Kidney (tissue), 14 donors: Measurements from ENCODE around the gene LCE3D. TPM values are rescaled to one million over a fixed set of nuclear protein-coding genes. Genes with fewer than 3 reads are reported as not detected.

Experiments
- DNase-seq, 5 donors: peaks; one replicate each; pipeline ENCODE4 v3.0.0-alpha.2; 2013 to 2020
- FAIRE-seq: peaks from 2 replicates; lab custom pipeline; 2012; peaks lifted over from hg19 to GRCh38; lab: Jason Lieb, UNC
- H3K27ac ChIP-seq, 2 donors: one replicate each; pipeline ENCODE4 v1.7.0; 2013; ENCODE audit warnings: low read depth in 2 of 2, low read length in 2 of 2, inconsistent platforms in 1 of 2
- H3K27me3 ChIP-seq: one replicate; pipeline ENCODE4 v1.7.1; 2013; ENCODE audit warnings: low read length, inconsistent platforms; ENCODE audit not compliant: control insufficient read depth, insufficient read depth
- H3K36me3 ChIP-seq, 3 donors: one replicate each; pipeline versions ENCODE4 v1.7.0 to v1.7.1; 2013; ENCODE audit warnings: low read length in 3 of 3, control low read depth in 1 of 3, inconsistent platforms in 1 of 3; ENCODE audit not compliant: insufficient read depth in 3 of 3, control insufficient read depth in 2 of 3
- H3K4me1 ChIP-seq, 3 donors: one replicate each; pipeline versions ENCODE4 v1.7.0 to v1.7.1; 2013; ENCODE audit warnings: low read length in 3 of 3, inconsistent platforms in 1 of 3, low read depth in 1 of 3; ENCODE audit not compliant: control insufficient read depth in 2 of 3, insufficient read depth in 2 of 3
- H3K4me3 ChIP-seq, 3 donors: one replicate each; pipeline versions ENCODE4 v1.7.0 to v1.8.1; 2013; ENCODE audit warnings: low read length in 3 of 3, control low read depth in 1 of 3, inconsistent platforms in 1 of 3
- H3K9ac ChIP-seq, 3 donors: one replicate each; pipeline versions ENCODE4 v1.7.0 to v1.7.1; 2013; ENCODE audit warnings: low read length in 3 of 3, control low read depth in 1 of 3, inconsistent platforms in 1 of 3
- H3K9me3 ChIP-seq, 3 donors: one replicate each; pipeline versions ENCODE4 v1.7.0 to v1.7.1; 2013; ENCODE audit warnings: low read length in 3 of 3, control low read depth in 1 of 3, inconsistent platforms in 1 of 3; ENCODE audit not compliant: control insufficient read depth in 2 of 3, insufficient read depth in 1 of 3
- intact Hi-C: fragments of 100-400 bp; cut with DNase I; formaldehyde crosslinking; loops from one replicate; pipeline ENCODE4 v1.11.1; 2022
- polyA plus RNA-seq: library from polyadenylated mRNA; stranded (reverse); fragments of 350-450 nt; fragmentation: Illumina TruSeq; extraction: RNeasy Lipid Tissue Mini Kit (QIAGEN cat#74804); gene quantifications from one replicate; pipeline ENCODE4 v1.2.3, GENCODE V29; 2014; ENCODE audit warnings: low read depth, low replicate concordance; ENCODE audit not compliant: insufficient read depth
- total RNA-seq: library from RNA; stranded (reverse); fragmentation: NEBNext Ultra II Directional; extraction: Animal tissue kit (Norgen Biotek cat#: 25700); gene quantifications from one replicate; pipeline ENCODE4 v1.2.1, GENCODE V29; 2021
- TF ChIP-seq, protein P1 (sequence below): IDR thresholded peaks from 3 replicates; pipeline ENCODE4 v1.5.1; 2012; ENCODE audit warnings: mild to moderate bottlenecking, moderate library complexity, borderline replicate concordance; ENCODE audit not compliant: insufficient read depth; ENCODE audit errors: extremely low read depth
- donor health status: control.
- donor health status: control.
- donor health status: control.
- donor health status: control.
- donor health status: control.
- donor health status: DM: yes; HTN: yes; CAD: no.
- donor health status: Normal renal cell carcinoma (clear cell type).

Gene LCE3D
- total and polyA plus RNA-seq, 2 donors from 2014 or later = not detected

GRCh38 chr1:152577168-152577567 is 3.1 kb downstream of the LCE3D start:
- TF ChIP-seq, protein P1, sequence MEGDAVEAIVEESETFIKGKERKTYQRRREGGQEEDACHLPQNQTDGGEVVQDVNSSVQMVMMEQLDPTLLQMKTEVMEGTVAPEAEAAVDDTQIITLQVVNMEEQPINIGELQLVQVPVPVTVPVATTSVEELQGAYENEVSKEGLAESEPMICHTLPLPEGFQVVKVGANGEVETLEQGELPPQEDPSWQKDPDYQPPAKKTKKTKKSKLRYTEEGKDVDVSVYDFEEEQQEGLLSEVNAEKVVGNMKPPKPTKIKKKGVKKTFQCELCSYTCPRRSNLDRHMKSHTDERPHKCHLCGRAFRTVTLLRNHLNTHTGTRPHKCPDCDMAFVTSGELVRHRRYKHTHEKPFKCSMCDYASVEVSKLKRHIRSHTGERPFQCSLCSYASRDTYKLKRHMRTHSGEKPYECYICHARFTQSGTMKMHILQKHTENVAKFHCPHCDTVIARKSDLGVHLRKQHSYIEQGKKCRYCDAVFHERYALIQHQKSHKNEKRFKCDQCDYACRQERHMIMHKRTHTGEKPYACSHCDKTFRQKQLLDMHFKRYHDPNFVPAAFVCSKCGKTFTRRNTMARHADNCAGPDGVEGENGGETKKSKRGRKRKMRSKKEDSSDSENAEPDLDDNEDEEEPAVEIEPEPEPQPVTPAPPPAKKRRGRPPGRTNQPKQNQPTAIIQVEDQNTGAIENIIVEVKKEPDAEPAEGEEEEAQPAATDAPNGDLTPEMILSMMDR = no peak
- H3K27ac ChIP-seq = no peak overlapping the region
- no peak overlapping the region for H3K9ac ChIP-seq
- H3K9me3 ChIP-seq = no peaks in the 10 kb centered on the region
- DNase-seq = no peak
- H3K27me3 ChIP-seq = no peaks in the 10 kb centered on the region
- no peaks in the 10 kb centered on the region for H3K4me1 ChIP-seq
- H3K4me3 ChIP-seq = no peak overlapping the region
- H3K36me3 ChIP-seq = no peaks in the 10 kb centered on the region
- FAIRE-seq = no peak
- intact Hi-C loops = no loop called here

DNA sequence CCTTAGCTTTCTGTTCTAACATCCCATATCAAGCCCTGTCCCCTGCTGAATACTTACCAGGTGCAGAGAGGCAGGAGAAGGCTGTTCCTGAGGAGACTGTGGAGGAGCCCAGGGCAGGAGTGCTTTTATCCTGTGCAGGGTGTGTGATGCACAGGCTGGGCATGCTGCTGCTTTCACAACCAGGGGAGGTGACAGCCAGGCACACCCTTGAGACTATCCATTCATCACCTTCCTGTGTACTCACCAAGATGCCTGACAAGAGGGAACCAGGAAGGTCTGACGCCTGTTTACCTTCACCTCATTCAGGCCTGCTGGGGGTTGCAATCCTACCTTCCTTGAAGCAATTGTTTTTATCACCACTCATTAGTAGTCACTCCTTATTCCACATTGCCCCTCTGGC is 13.6 kb downstream of the LCE3D start, which contains the start of gene LCE3E:
Gene LCE3E, minus strand, starts transcription at position 100 of the 400 bp plus-strand sequence. CDS start 572 bp downstream, outside the sequence.
- H3K27ac ChIP-seq = no peak within 1 kb of the TSS
- DNase-seq (no peak), FAIRE-seq (no peak)
- H3K9me3 ChIP-seq = peaks cover 0 to 7% (median 3%) of the 10 kb centered on the region in 3 donors
- TF ChIP-seq, protein P1 = no peak
- no peaks in the 10 kb centered on the region for H3K36me3 ChIP-seq
- H3K4me1 ChIP-seq = no peaks in the 10 kb centered on the region
- no peak within 1 kb of the TSS for H3K4me3 ChIP-seq
- no peaks in the 10 kb centered on the region for H3K27me3 ChIP-seq
- no peak within 1 kb of the TSS for H3K9ac ChIP-seq
- intact Hi-C loops = no loop called here

DNA sequence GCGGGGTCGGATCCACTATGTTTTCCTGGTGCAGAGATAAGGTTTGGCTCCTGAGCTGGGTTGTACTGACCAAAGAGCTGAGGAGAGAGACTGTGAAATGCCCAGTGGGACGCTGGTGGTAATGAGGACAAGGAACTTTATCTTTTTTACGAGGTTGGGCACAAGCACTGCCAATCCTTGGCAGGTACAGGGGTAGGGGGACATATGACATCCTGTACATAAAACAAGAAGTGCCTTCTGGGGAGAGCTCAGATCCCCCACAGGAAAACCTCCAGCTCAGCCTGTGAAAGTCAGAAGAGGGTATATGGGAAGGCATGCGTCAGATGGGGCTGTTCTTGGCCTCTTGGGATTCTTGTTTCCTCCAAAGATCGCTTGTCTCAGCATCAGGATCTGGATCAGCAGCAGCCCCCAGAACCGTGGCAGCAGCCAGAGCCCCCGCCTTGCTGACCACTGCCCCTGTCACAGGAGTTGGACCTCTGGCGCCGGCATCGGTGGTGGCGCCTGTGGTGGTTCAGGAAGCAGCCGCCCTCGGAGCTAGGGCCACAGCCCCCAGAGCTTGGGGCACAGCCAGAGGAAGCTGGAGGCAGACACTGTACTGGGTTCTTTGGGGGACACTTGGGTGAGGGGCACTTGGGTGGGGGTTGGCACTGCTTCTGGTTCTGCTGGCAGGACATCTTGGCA is 14.6 kb downstream of the LCE3D start:
- H3K4me1 ChIP-seq = no peaks in the 10 kb centered on the region
- intact Hi-C loops = no loop called here
- no peak for DNase-seq
- no peak overlapping the region for H3K27ac ChIP-seq
- no peak overlapping the region for H3K9ac ChIP-seq
- no peaks in the 10 kb centered on the region for H3K27me3 ChIP-seq
- FAIRE-seq = no peak
- TF ChIP-seq, protein P1 = no peak
- no peak overlapping the region for H3K4me3 ChIP-seq
- H3K36me3 ChIP-seq = no peaks in the 10 kb centered on the region
- H3K9me3 ChIP-seq = peaks cover 0 to 7% (median 3%) of the 10 kb centered on the region in 3 donors
